B cell (primary cell): ENCODE data around the gene KLHL26.

ENCODE experiments used
- CTCF ChIP-seq: fragments of 200-600 bp; IDR thresholded peaks from one replicate; pipeline ENCODE4 v1.8.0; 2022; ENCODE audit warnings: antibody characterized with exemption, mild to moderate bottlenecking
- EZH2 ChIP-seq: IDR thresholded peaks from 2 replicates; pipeline ENCODE4 v1.6.1; 2012; ENCODE audit warnings: borderline replicate concordance, low read depth, mild to moderate bottlenecking, moderate library complexity, low read length; ENCODE audit not compliant: insufficient read depth, poor library complexity, severe bottlenecking

GRCh38 chr19:18612772-18613588 lies 23.8 kb upstream of the KLHL26 start, which contains the start of gene TMEM59L:
- TF ChIP-seq CTCF (no peak), EZH2 (peak; percentile 75)
